ENCODE data around the gene TAP1. TPM values are rescaled to one million over a fixed set of nuclear protein-coding genes. Genes with fewer than 3 reads are reported as not detected.

TAP1 gene
- total RNA-seq, 1 experiment from 2014 or later, result 120 TPM

- Histone ChIP-seq H3K4me1 (ENCODE audit: low read length) (peaks cover 22% of the 10 kb centered on the region), H3K4me3 (ENCODE audit: low read length) (no peak overlapping the region), H4K20me1 (ENCODE audit: insufficient read depth, low read depth, low read length) (no peaks in the 10 kb centered on the region), H3K4me2 (ENCODE audit: low read depth, low read length, poor library complexity, severe bottlenecking) (no peak overlapping the region), H3K79me2 (ENCODE audit: low read length) (peaks cover 46% of the 10 kb centered on the region), H3K27me3 (ENCODE audit: low read length) (no peaks in the 10 kb centered on the region), H2AFZ (ENCODE audit: low read length) (no peak overlapping the region), H3K9me2 (replicated peaks; ENCODE audit: insufficient read depth, low read length) (no peaks in the 10 kb centered on the region), H3K27ac (ENCODE audit: low read length) (no peak overlapping the region), H3K9ac (ENCODE audit: low read length) (no peak overlapping the region; the same call in 1 of the 2 replicates), H3K9me3 (ENCODE audit: low read length) (no peaks in the 10 kb centered on the region), H3K36me3 (ENCODE audit: insufficient read depth, low read length) (peaks cover 22% of the 10 kb centered on the region)
- no peak for DNase-seq
Observed at GRCh38 chr6:32857156-32857891, 3.8 kb upstream of the TAP1 start.

- H3K4me3 ChIP-seq (ENCODE audit: low read length), result peak overlapping the region; percentile 81
- H3K4me2 ChIP-seq (ENCODE audit: low read depth, low read length, poor library complexity, severe bottlenecking), result peak overlapping the region; percentile 87
- H3K9me2 ChIP-seq (replicated peaks; ENCODE audit: insufficient read depth, low read length), result no peaks in the 10 kb centered on the region
- H3K36me3 ChIP-seq (ENCODE audit: insufficient read depth, low read length), result peaks cover 33% of the 10 kb centered on the region
- H2AFZ ChIP-seq (ENCODE audit: low read length), result no peak overlapping the region
- H3K4me1 ChIP-seq (ENCODE audit: low read length), result peaks cover 37% of the 10 kb centered on the region
- no peak for DNase-seq
- no peaks in the 10 kb centered on the region for H3K9me3 ChIP-seq (ENCODE audit: low read length)
- peak overlapping the region; percentile 98 for H3K9ac ChIP-seq (ENCODE audit: low read length)
- H4K20me1 ChIP-seq (ENCODE audit: insufficient read depth, low read depth, low read length), result no peaks in the 10 kb centered on the region
- H3K27ac ChIP-seq (ENCODE audit: low read length), result peak overlapping the region; percentile 85
- peaks cover 63% of the 10 kb centered on the region for H3K79me2 ChIP-seq (ENCODE audit: low read length)
- H3K27me3 ChIP-seq (ENCODE audit: low read length), result no peaks in the 10 kb centered on the region
Observed at GRCh38 chr6:32855467-32856174, 2.1 kb upstream of the TAP1 start.

DNA sequence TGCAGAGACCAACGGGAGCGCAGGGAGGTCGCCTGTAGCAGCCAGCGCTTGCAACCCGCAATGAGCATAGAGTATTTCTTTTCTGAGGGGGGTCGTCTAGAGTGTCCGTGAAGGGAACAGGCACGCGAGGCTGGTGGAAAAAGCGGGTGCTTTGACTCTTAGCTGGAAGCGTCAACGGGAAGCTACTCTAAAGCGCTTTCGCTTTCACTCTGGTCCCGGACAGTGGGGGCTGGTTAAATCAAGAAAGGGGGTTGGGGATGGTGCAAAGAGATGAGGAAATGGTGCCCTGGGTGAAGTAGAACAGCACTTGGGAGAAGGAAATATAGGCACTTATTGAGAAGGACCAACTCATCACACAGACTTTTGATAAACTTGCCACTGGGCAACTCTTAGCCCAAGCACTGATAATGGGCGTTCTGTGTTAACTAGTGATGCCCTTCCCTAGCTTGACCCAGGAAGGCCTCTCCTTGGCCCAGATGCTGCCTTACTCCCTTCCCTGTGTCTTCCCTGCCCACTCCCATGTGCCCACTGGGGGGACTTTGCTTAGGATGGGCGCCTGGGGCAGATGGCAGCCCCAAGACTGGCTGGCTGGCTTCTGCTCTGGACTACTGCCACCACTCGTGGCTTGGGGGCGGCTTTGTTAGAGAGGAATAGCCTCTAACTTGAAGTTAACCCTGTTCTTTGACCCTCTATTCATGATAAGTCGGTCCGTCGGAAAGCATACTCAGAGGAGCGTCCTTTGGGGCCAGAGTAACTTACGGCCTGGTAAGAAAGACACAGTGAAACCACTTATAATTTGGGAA, 1.1 kb upstream of the TAP1 start:
- Histone ChIP-seq H3K4me3 (ENCODE audit: low read length) (peak overlapping the region; percentile 81), H3K9ac (ENCODE audit: low read length) (peak overlapping the region; percentile 98), H3K27ac (ENCODE audit: low read length) (peak overlapping the region; percentile 85), H3K27me3 (ENCODE audit: low read length) (no peaks in the 10 kb centered on the region), H3K4me2 (ENCODE audit: low read depth, low read length, poor library complexity, severe bottlenecking) (peak overlapping the region; percentile 87), H3K9me2 (replicated peaks; ENCODE audit: insufficient read depth, low read length) (no peaks in the 10 kb centered on the region), H3K36me3 (ENCODE audit: insufficient read depth, low read length) (peaks cover 39% of the 10 kb centered on the region), H4K20me1 (ENCODE audit: insufficient read depth, low read depth, low read length) (no peaks in the 10 kb centered on the region), H3K79me2 (ENCODE audit: low read length) (peaks cover 72% of the 10 kb centered on the region), H3K4me1 (ENCODE audit: low read length) (peaks cover 37% of the 10 kb centered on the region), H3K9me3 (ENCODE audit: low read length) (no peaks in the 10 kb centered on the region), H2AFZ (ENCODE audit: low read length) (no peak overlapping the region)
- DNase-seq, result peak; percentile 86

DNA sequence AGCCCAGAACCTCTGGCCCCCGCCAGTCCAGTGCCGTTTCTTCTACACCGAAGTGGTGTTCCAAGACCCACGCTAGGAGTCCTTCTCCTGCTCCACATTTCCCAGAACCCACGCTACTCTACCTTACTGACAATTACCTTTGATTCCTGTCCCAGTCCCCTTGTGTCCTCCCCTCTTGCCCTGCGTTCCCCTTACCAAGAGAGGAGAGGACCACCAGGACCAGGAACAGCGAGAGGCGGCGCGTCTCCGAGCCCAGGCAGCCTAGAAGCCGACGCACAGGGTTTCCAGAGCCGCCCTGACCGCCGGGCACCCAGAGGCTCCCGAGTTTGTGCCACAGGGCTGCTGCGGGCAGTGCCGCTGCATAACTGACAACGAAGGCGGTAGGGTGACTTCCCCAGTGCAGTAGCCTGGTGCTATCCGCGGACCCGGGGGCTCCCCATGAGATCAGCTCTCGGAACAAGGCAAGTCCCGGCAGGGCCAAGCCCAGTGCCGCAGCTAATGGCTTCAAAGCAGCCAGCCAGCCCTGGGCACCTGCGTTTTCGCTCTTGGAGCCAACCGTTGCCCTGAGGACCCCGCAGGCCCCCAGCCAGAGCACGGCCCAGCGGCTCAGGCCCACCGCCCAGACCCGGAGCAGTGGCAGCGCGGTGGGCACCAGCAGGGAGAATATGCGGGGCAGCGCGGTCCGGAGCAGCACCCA, 512 bp downstream of the TAP1 start:
- H3K4me1 ChIP-seq (ENCODE audit: low read length), result peaks cover 46% of the 10 kb centered on the region
- H2AFZ ChIP-seq (ENCODE audit: low read length), result no peak overlapping the region; the same call in 1 of the 2 replicates
- no peaks in the 10 kb centered on the region for H4K20me1 ChIP-seq (ENCODE audit: insufficient read depth, low read depth, low read length)
- peak overlapping the region; percentile 87 for H3K4me2 ChIP-seq (ENCODE audit: low read depth, low read length, poor library complexity, severe bottlenecking)
- H3K27me3 ChIP-seq (ENCODE audit: low read length), result no peaks in the 10 kb centered on the region
- peak overlapping the region; percentile 81 for H3K4me3 ChIP-seq (ENCODE audit: low read length)
- DNase-seq, result peak; percentile 74
- no peaks in the 10 kb centered on the region for H3K9me3 ChIP-seq (ENCODE audit: low read length)
- H3K9ac ChIP-seq (ENCODE audit: low read length), result peak overlapping the region; percentile 98
- H3K79me2 ChIP-seq (ENCODE audit: low read length), result peaks cover 83% of the 10 kb centered on the region
- peak overlapping the region; percentile 85 for H3K27ac ChIP-seq (ENCODE audit: low read length)
- peaks cover 35% of the 10 kb centered on the region for H3K36me3 ChIP-seq (ENCODE audit: insufficient read depth, low read length)
- H3K9me2 ChIP-seq (replicated peaks; ENCODE audit: insufficient read depth, low read length), result no peaks in the 10 kb centered on the region

DNA sequence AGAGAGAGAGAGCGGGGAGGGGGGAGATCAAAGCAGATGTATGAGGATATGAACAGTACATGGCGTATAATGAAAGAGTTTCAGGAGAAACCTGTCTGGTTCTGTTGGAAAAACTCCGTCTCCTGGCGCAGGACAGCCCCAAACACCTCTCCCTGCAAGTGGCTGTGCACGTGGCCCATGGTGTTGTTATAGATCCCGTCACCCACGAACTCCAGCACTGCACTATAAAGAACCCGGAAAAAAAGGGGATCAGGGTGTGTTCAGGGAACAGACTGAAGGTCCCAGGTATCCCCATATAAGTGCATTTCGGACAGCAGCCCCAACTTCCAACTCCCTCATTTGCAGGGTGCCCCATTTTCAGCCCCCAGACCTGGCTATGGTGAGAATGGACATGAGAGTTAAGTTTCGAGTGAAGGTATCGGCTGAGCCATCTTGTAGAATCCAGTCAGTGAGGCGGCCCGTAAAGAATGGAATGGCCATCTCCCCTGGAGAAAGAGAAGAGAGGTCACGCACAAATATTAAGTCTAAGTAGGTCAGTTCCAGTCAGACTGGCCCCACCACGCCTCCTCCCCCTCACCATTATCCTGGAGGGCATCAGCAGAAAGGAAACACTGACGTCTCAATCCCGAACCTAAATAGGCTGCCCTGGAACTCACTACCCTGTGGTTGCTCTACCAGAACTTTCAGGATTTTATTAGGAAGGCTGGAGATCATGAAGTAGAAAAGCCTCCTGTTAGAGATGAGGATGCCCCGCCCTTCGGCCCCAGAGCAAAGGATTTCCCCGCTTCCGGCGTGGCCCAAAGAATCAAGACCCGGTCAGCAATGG, 1.3 kb downstream of the TAP1 start:
- H3K4me2 ChIP-seq (ENCODE audit: low read depth, low read length, poor library complexity, severe bottlenecking), result peak overlapping the region; percentile 87
- H3K27ac ChIP-seq (ENCODE audit: low read length), result peak overlapping the region; percentile 85
- peak; percentile 80 for DNase-seq
- no peaks in the 10 kb centered on the region for H3K27me3 ChIP-seq (ENCODE audit: low read length)
- H3K9ac ChIP-seq (ENCODE audit: low read length), result peak overlapping the region; percentile 98
- H3K9me3 ChIP-seq (ENCODE audit: low read length), result no peaks in the 10 kb centered on the region
- peak overlapping the region; percentile 81 for H3K4me3 ChIP-seq (ENCODE audit: low read length)
- H3K9me2 ChIP-seq (replicated peaks; ENCODE audit: insufficient read depth, low read length), result no peaks in the 10 kb centered on the region
- H3K36me3 ChIP-seq (ENCODE audit: insufficient read depth, low read length), result peaks cover 35% of the 10 kb centered on the region
- no peaks in the 10 kb centered on the region for H4K20me1 ChIP-seq (ENCODE audit: insufficient read depth, low read depth, low read length)
- H3K4me1 ChIP-seq (ENCODE audit: low read length), result peaks cover 52% of the 10 kb centered on the region
- H2AFZ ChIP-seq (ENCODE audit: low read length), result no peak overlapping the region
- H3K79me2 ChIP-seq (ENCODE audit: low read length), result peaks cover 83% of the 10 kb centered on the region

DNA sequence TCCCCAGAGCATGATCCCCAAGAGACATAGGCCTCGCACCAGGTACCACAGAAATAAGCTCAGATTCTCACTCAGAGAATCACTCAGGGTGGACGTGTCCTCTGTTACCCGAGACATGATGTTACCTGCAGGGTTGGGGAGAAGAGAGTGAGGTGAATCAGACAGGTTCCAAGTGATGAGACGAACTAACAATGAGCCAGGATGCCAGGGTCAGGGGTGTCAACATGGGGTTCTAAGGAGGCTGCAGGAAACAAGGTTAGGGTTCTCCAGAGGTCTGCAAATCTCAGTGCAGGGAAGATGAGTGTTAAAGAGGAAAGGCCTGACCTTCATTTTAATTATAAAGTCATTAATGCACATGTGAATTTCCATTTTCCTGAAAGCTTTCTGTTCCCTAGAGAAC, 2.5 kb downstream of the TAP1 start:
- peak overlapping the region; percentile 87 for H3K4me2 ChIP-seq (ENCODE audit: low read depth, low read length, poor library complexity, severe bottlenecking)
- H3K27me3 ChIP-seq (ENCODE audit: low read length), result no peaks in the 10 kb centered on the region
- H4K20me1 ChIP-seq (ENCODE audit: insufficient read depth, low read depth, low read length), result no peaks in the 10 kb centered on the region
- DNase-seq, result no peak
- H3K79me2 ChIP-seq (ENCODE audit: low read length), result peaks cover 83% of the 10 kb centered on the region
- H3K36me3 ChIP-seq (ENCODE audit: insufficient read depth, low read length), result peaks cover 46% of the 10 kb centered on the region
- H3K9me2 ChIP-seq (replicated peaks; ENCODE audit: insufficient read depth, low read length), result no peaks in the 10 kb centered on the region
- H2AFZ ChIP-seq (ENCODE audit: low read length), result no peak overlapping the region
- H3K9me3 ChIP-seq (ENCODE audit: low read length), result no peaks in the 10 kb centered on the region
- peaks cover 57% of the 10 kb centered on the region for H3K4me1 ChIP-seq (ENCODE audit: low read length)
- peak overlapping the region; percentile 98 for H3K9ac ChIP-seq (ENCODE audit: low read length)
- peak overlapping the region; percentile 85 for H3K27ac ChIP-seq (ENCODE audit: low read length)
- H3K4me3 ChIP-seq (ENCODE audit: low read length), result peak overlapping the region; percentile 81; the same call in 1 of the 2 replicates

DNA sequence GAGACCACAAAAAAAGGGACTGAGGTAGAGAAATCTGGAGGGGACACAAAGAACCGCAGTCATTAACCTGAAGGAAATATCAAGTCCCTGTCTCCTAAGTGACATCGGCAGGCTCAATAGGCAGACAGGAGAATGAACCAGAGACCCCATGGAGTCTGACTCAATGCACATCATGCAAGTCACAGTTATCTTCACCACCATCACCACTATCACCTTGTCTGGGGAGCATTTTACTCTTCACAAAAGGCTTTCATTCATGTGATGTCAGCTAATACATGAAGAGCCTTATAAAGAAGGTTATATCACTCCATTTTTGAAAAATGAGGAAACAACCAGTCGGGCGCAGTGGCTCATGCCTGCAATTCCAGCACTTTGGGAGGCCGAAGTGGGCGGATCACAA, 4.4 kb downstream of the TAP1 start:
- Histone ChIP-seq H3K27me3 (ENCODE audit: low read length) (no peaks in the 10 kb centered on the region), H2AFZ (ENCODE audit: low read length) (no peak overlapping the region), H3K79me2 (ENCODE audit: low read length) (peaks cover 71% of the 10 kb centered on the region), H3K4me2 (ENCODE audit: low read depth, low read length, poor library complexity, severe bottlenecking) (no peak overlapping the region), H3K9me2 (replicated peaks; ENCODE audit: insufficient read depth, low read length) (no peaks in the 10 kb centered on the region), H3K36me3 (ENCODE audit: insufficient read depth, low read length) (peaks cover 49% of the 10 kb centered on the region), H3K4me3 (ENCODE audit: low read length) (no peak overlapping the region), H4K20me1 (ENCODE audit: insufficient read depth, low read depth, low read length) (no peaks in the 10 kb centered on the region), H3K9me3 (ENCODE audit: low read length) (no peaks in the 10 kb centered on the region), H3K27ac (ENCODE audit: low read length) (no peak overlapping the region), H3K9ac (ENCODE audit: low read length) (no peak overlapping the region), H3K4me1 (ENCODE audit: low read length) (peaks cover 60% of the 10 kb centered on the region)
- DNase-seq, result no peak
